HG02840 (cell line): Measurements from ENCODE around the gene CDKN2D.

Experiments used
- ATAC-seq: cut with Tn5 transposase; IDR thresholded peaks from one replicate; pipeline ENCODE4 v1.9.1; 2021; ENCODE audit warnings: mild to moderate bottlenecking, moderate library complexity, moderate number of reproducible peaks; ENCODE audit not compliant: unreplicated experiment, low FRiP score

CDKN2D gene

DNA sequence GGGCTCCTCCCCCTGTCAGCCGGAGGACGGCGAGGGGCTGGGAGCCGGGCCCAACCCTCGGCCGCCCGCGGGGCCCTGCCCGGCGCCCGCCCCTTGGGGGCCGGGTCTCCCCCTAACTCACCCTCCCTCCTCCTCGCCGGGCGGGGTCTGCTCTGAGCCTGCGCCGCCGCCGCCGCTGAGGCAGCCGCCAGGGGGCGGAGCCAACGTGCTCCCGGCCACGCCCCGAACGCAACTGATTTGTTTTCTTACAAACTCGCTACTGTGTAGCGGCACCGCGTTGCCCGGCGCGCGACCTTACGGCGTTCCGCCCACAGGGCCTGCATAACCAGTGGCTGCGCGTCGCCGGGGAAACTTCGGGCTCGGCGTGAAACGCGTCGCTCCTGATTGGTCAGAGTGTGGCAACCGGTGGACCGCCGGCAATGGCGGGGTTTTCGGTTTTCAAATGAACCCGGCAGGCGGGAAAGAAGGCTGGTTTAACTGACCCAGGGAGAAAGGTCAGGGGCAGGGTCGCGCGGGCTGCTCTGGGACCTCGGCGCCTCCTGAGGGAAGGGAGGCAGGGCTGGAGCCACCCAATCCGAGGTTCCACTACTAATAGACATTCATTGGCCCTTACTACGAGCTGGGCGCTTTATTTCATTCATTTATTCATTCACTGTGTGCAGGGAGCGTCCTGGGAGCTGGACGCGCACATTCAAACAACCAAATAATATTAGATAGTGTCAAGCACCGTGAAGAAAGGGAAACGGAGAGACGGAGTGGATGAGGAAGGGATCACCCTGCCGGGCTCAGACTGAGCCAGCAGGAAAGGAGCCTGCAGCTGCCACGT, at the start of gene CDKN2D:
CDKN2D (minus strand) TSS at position 154 of the 826 bp plus-strand sequence. CDS start 326 bp downstream, outside the sequence.
- ATAC-seq = peak; percentile 64

GRCh38 chr19:10617409-10618121, 48.8 kb upstream of the CDKN2D start:
- ATAC-seq = no peak

GRCh38 chr19:10615429-10616023, 46.7 kb upstream of the CDKN2D start:
- ATAC-seq = no peak

- no peak for ATAC-seq
Measured at GRCh38 chr19:10612499-10613119, 43.8 kb upstream of the CDKN2D start.

DNA sequence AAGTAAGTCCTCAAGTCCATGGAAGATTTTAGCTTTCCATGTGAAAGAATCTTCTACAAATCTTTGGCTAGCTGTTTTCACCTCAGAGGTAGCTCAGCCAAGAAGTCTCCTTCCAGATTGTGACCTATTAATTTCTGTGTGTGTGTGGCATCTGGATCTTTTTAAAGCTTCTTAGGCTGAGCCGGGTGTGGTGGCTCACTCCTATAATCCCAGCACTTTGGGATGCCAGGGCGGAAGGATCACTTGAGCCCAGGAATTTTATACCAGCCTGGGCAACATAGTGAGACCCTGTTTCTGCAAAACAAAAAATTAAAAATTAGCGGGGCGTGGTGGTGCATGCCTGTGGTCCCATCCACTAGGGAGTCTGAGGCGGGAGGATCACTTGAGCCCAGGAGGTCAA, 43.1 kb upstream of the CDKN2D start:
- ATAC-seq = no peak

- ATAC-seq = no peak
Measured at GRCh38 chr19:10604460-10604980, 35.7 kb upstream of the CDKN2D start.

DNA sequence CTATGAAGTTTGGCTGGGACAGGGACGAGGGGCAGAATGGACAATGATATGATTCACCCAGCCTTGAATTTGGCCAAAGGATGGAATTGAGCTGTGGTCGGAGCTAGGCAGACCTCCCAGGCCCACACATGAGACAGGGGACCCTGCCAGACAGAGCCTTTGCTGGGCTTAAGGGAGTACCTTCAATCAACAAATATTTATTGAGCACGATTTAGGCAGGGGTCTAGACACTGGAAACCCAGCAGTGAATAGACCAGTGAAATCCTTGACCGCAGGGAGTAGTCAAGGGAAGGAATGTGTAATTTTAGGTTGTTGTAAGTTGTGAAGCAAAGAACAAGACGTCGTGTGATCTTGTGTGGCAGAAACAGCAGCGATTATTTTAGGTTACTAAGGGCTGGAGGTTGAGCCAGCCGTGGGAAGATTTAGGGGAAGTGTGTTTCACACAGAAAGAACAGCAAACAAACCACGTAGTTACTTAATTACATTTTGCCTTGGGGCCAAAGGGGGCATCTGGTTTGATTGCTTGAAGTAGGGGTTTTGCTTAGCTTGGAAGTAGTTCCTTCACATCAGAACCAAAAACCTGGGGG, 35.2 kb upstream of the CDKN2D start:
- ATAC-seq = peak; percentile 14

GRCh38 chr19:10603084-10603872, 34.5 kb upstream of the CDKN2D start:
- peak; percentile 48 for ATAC-seq

DNA sequence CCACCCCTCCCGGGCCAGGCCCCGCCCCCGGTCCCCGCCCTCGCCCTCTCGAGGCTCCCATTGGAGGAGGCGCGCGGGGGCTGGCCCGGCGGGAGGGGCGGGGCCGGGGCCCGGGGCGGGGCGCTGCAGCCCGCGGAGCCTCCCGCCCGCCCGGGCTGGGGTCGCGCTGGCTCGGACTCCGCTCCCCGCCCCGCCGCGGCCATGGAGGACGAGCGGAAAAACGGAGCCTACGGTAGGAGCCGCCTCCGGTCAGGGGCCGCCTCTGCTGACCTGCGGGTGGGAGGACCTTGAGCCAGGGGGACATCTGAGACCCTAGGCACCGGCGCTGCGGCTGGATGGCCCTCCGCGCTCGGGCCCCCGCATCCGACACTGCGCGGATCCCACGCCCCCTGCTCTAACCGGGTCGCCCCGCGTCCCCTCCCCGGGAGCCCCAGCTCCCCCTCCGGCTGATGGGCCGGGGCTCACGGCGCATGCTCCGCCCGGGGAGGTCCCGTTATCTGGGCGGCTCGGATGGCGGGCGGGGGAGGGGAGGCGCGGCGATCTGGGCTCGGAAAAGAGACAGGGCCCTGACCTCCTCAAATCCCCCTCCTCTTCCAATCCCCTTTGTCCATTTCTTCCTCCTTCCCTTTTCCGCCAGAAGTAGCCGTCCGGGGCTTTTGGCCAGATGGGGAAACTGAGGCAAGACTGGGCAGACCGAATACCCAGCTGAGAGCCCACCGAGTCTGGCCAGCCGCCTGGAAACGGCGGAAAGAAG, 33.7 kb upstream of the CDKN2D start:
- peak; percentile 48 for ATAC-seq

- no peak for ATAC-seq
Measured at GRCh38 chr19:10601999-10602329, 33.2 kb upstream of the CDKN2D start.

DNA sequence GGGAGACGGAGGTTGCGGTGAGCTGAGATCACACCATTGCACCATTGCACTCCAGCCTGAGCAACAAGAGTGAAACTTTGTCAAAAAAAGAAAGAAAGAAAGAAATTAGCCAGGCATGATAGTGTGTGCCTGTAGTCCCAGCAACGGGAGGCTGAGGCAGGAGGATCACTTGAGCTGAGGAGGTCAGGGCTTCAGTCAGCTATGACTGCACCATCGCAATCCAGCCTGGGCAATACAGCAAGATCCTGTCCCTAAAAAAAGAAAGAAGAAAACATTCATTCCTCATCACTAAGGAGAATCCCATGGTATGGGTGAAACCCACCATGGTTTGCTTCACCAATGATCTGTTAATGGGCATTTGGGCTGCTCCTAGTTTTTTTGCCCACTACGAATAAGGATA, 31.4 kb upstream of the CDKN2D start:
- ATAC-seq = no peak

DNA sequence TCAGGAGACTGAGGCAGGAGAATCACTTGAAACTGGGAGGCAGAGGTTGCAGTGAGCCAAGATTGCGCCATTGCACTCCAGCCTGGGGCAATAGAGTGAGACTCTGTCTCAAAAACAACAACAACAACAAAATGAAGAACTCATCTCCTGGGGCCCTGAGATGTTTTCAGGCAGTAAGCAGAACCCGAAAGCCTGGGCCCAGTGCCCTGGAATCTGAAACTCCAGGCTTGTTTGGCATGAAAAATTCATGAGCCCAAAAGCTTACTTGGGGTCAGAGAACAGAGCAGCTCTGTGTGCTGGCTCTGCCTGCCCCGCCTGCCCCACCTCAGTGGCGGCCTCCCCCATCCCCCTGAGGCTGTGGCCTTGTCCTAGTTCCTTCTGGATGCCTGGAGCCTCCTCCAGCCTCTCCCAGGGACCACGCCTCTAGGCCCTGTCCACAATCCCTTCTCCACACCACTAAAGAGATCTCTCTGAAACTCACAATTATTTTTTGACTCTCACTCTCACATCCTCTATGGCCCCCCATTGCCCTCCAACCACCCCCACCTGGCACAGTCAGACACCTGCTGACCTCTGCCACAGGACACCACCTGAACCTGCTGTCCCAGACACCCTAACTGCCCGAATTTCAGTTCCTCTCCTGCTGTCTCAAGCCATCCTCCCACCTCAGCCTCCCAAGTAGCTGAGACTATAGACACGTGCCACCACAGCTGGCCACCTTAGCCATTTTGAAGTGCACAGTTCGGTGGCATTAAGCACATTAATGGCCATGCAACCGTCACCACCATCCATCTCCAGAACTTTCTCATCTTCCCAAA, 25.2 kb upstream of the CDKN2D start:
- no peak for ATAC-seq

DNA sequence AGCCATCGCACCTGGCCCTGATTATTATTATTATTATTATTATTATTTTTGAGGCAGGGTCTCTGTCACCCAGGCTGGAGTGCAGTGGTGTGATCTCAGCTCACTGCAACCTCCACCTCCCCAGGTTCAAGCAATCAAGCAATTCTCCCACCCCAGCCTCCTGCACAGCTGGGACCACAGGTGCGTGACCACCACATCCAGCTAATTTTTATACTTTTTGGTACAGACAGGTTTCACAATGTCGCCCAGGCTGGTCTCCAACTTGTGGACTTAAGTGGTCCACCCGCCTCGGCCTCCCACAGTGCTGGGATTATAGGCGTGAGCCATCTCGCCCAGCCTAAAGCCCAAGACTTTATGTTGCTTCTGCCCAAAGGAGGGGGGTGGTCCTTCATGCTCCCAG, 24.4 kb upstream of the CDKN2D start:
- no peak for ATAC-seq

DNA sequence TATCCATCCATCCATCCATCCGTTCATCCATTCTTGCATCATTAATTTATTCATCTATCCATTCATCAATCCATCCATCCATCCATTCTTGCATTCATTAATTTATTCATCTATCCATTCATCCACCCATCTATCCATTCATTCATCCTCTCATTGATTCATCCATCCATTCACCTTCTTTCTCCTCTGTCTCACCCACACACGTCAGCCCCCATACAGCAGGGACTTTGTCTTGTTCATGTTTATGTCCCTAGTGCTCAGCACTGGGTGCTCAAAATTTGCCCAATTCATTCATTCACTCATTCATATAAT, 19.0 kb upstream of the CDKN2D start:
- no peak for ATAC-seq

DNA sequence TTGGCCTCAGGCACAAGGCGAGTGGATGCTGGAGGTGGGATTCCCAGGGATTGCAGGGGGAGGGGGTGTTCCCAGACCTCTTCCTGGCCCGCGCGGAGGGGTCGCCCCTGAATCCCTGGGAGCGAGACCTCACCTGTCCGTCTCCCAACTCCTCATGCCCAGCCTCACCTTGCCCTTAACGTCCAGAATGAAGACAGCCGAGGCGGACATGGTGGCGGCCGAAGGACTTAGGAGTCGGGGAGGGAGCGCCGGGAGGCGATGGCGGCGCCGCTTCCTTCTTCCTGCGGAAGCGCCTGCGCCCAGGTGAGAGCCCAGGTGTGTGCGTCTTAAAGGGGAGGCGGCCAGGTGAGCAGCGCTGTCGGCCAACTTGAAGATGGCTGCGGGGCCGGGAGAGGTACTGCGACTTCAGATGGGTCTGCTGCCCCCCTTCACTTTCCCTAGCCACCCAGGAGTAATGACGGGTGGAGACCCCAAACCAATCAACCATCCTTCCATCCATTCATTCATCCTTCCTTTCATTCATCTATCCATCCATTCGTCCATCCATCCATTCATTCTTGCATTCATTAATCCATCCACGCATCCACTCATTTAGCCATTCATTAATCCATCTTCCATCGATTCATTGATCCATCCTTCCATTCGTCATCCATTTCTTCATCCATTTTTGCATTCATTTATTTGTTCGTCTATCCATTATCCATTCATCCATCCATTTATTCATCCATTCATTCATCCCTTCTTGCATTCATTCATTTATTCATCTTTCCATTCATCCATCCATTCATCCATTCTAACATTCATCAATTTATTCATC, 18.5 kb upstream of the CDKN2D start, which contains the start of gene AP1M2:
AP1M2 (minus strand) TSS at position 291 of the 817 bp plus-strand sequence; CDS start at position 210, 81 bp downstream.
- ATAC-seq = no peak

- ATAC-seq = no peak
Measured at GRCh38 chr19:10586396-10586795, 17.6 kb upstream of the CDKN2D start.

DNA sequence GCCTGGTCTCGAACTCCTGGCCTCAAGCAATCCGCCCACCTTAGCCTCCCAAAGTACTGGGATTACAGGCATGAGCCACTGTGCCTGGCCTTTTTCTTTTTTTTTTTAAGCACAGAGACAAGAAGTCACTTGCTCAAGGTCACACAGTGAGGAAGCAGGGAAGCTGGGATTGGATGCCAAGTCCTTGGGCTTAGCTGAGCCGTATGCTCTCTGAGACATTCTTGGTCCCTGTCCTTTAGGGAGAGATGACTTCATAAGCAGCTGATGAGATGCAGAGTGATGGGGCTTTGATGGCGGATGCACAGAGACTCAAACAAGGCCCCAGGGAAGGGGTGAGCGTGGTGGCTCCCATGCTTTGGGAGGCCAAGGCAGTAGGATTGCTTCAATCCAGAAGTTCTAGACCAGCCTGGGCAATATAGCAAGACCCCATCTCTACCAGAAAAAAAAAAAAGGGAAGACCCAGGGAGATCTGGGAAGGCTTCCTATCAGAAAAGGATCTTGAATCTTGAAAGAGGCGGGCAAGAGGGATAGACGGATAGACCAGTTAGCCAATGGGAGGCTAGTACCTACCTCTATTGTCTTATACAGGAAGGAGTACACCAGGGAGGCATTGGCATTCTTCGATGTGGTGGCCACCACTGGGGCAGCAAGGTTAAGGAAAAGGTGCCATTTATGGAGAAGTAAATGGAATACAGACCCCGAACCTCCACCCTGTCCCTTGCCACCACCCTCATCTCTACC, 14.4 kb upstream of the CDKN2D start:
- ATAC-seq = no peak
